Central memory CD8-positive, alpha-beta T cell (primary cell): Measurements from ENCODE around the gene COL4A2.

ENCODE experiments used
- ATAC-seq: fragments of 150-1000 bp; cut with Tn5 transposase; replicated peaks from 2 replicates; pipeline ENCODE4 v1.10.0; 2022; ENCODE audit warnings: mild to moderate bottlenecking, moderate FRiP score, moderate number of reproducible peaks; ENCODE audit not compliant: poor library complexity, severe bottlenecking; ENCODE audit errors: extremely low read depth
- DNase-seq, 2 donors: peaks; one replicate each; pipeline ENCODE4 v3.0.0; 2021; ENCODE audit warnings: low spot score in 2 of 2
- H3K27ac Mint-ChIP-seq: one replicate; pipeline ENCODE4 v1.8.0; 2022; ENCODE audit warnings: low read depth, mild to moderate bottlenecking, moderate library complexity, mixed read lengths
- H3K27me3 Mint-ChIP-seq: one replicate; pipeline ENCODE4 v1.8.0; 2022; ENCODE audit warnings: mixed read lengths
- H3K36me3 Mint-ChIP-seq: one replicate; pipeline ENCODE4 v1.8.0; 2022; ENCODE audit warnings: mild to moderate bottlenecking, moderate library complexity, mixed read lengths; ENCODE audit not compliant: insufficient read depth
- H3K4me1 Mint-ChIP-seq: one replicate; pipeline ENCODE4 v1.8.0; 2022; ENCODE audit warnings: mixed read lengths
- H3K4me3 Mint-ChIP-seq: one replicate; pipeline ENCODE4 v1.8.0; 2022; ENCODE audit warnings: mild to moderate bottlenecking, moderate library complexity, mixed read lengths
- H3K9me3 Mint-ChIP-seq: one replicate; pipeline ENCODE4 v1.8.0; 2022; ENCODE audit warnings: mixed read lengths

COL4A2 gene

DNA sequence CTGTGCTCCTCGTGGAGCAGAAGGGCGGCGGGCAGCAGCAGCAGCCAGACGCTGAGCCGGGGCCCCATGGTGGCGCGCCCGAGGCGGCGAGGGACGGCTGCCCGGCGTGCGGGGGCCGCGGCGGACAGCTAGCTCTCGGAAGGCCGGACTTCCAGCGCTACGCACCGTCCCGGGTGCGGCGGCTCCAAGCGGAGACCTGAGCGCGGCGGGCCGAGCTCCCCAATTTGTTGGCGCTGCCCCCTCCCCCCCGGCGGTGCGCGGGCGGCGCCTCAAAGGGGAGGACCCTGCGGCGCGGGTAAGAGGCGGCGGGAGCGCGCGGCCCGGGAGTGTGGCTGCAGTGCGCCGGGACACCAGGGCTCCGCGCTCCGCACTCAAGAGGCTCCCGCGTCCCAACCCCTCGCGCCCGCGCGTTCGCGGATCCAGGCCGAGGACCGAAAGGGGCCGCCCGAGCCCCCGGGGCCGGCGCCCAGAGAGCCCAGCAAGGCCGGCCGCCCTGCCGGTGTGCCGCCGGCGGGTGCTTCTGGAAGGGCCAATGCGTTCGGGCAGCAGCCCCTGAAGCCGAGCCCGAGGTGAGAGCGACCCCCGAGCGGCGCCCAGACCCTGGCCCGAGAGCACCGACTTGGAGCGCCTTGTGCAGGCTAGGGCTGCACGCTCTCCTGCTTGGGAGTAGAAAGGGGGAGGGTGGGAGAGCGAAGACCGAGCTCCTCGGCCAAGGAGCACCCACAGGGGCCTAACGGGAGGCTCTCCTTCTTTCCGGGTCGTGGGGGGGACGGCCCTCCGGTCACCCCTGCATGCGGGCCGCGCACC, at the start of gene COL4A2, which contains the start of gene COL4A1:
Gene COL4A2 (plus strand): TSS at position 325 of the 807 bp plus-strand sequence. CDS start 620 bp downstream, outside the sequence.
Gene COL4A1 (minus strand): TSS at position 198 of the 807 bp plus-strand sequence. CDS start 130 bp downstream, at position 68.
- Mint-ChIP-seq H3K4me1 (peaks cover 6% of the 10 kb centered on the region), H3K36me3 (no peaks in the 10 kb centered on the region), H3K27ac (no peak within 1 kb of the TSS), H3K27me3 (peaks cover 79% of the 10 kb centered on the region), H3K4me3 (no peak within 1 kb of the TSS), H3K9me3 (no peaks in the 10 kb centered on the region)
- ATAC-seq: no peak
- no peak for DNase-seq

DNA sequence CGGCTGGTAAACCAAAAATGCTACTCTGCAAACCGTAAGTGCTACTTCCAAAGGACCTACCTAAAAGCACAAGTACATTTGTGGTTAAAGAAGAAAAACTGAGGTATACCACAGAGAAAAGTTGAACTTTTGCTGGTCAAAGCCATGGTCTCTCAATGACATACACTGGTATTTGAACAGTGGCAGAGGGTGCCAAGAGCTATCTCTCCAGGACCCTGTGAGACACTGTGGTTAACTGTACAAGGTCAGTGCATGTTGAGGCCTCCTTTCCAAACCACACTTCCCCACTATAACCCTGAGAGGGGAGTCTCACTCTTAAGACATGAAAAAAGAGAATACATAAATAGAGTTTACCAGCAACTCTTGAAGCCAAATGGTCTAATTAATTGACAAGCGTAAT, 49.7 kb upstream of the COL4A2 start:
- ATAC-seq (no peak), DNase-seq (no peak)
- H3K9me3 Mint-ChIP-seq: peaks cover 11% of the 10 kb centered on the region
- no peak overlapping the region for H3K27ac Mint-ChIP-seq
- H3K4me1 Mint-ChIP-seq: no peaks in the 10 kb centered on the region
- H3K36me3 Mint-ChIP-seq: no peaks in the 10 kb centered on the region
- H3K4me3 Mint-ChIP-seq: no peak overlapping the region
- peaks cover 28% of the 10 kb centered on the region for H3K27me3 Mint-ChIP-seq

DNA sequence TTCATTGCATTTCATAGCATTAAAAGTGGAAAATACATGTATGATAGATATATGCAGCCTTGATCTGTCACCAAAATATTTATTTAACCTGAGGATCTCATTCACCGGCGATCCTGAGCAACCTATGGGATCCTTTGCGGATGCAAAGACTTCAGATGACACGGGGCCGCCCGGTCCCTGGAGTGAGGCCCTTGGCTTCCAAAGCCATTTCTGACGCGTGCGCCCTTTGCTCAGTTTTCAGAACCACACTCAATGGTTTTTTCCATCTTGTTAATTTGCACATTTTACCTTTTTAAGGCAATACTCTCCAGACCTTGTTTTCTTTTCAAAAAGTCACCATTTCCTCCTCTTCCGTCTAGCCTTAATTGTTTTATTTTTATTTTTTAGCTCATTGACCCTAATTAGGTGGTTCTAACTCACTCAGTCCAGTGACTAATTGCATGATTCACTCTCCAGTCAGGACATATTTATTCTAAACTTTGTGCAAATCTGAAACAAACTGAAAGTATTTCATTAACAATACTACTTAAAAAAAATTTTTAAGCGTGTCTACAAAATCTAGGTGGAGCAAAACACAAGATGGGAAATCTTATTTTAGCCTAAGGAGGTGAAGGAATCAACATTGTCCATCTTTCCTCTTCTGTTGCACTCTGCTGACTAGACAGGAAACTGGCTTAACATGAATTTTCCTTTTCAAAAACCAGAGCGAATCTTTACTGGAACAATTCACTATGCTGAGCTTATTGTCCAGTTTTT, 48.0 kb upstream of the COL4A2 start:
- DNase-seq (no peak), ATAC-seq (no peak)
- H3K27ac Mint-ChIP-seq: no peak overlapping the region
- peaks cover 11% of the 10 kb centered on the region for H3K9me3 Mint-ChIP-seq
- H3K4me1 Mint-ChIP-seq: no peaks in the 10 kb centered on the region
- no peak overlapping the region for H3K4me3 Mint-ChIP-seq
- peaks cover 36% of the 10 kb centered on the region for H3K27me3 Mint-ChIP-seq
- H3K36me3 Mint-ChIP-seq: no peaks in the 10 kb centered on the region

GRCh38 chr13:110259651-110260050, 47.4 kb upstream of the COL4A2 start:
- no peaks in the 10 kb centered on the region for H3K4me1 Mint-ChIP-seq
- no peak overlapping the region for H3K4me3 Mint-ChIP-seq
- no peak for ATAC-seq
- H3K9me3 Mint-ChIP-seq: peaks cover 10% of the 10 kb centered on the region
- H3K27me3 Mint-ChIP-seq: peaks cover 42% of the 10 kb centered on the region
- H3K36me3 Mint-ChIP-seq: no peaks in the 10 kb centered on the region
- no peak overlapping the region for H3K27ac Mint-ChIP-seq
- no peak for DNase-seq

DNA sequence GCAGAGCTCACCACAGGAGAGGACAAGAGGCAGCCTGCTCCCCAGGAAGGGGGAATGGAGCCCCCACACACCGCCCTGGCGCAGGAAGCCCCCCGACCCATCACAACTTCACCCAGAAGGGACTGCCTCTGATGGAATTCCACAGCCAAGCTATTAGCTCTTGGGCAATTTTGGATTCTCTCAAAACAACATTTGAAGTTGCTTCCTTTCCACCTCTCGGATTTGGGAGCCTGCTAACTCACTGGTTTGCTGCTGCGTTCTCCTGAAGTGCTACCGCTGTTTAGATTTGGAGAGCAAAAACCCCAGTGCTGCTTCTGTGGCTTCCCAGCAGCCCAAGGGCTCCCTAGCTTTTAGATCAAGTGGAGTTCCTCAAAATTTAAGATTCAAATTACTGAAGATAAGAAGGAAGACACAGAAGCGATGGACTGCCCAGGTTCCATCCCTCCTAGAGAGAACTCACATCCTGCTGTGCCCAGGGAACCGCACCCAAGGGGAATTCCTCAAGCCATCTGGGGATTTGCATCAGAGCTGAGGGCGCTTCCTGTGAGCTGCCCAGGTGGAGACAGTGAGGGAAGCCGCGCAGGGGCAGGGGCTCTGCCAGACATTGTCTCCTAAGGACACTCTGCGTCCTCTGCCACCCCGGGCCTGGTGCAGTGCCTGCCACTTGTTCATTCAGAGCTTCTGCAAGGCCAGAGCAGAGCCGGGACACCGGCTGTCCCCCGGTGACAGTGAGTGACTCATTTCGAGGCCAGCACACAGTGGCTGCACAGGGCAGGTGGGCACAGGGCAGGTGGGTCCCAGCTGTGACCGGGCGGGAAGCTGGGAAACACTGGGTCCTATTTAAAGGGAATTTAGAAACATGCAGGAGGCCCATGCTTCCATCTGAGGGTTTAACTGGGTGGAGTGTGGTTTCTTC, 45.7 kb upstream of the COL4A2 start:
- H3K9me3 Mint-ChIP-seq: no peaks in the 10 kb centered on the region
- no peak for ATAC-seq
- no peak for DNase-seq
- H3K4me1 Mint-ChIP-seq: no peaks in the 10 kb centered on the region
- H3K27me3 Mint-ChIP-seq: peaks cover 43% of the 10 kb centered on the region
- H3K27ac Mint-ChIP-seq: no peak overlapping the region
- no peaks in the 10 kb centered on the region for H3K36me3 Mint-ChIP-seq
- H3K4me3 Mint-ChIP-seq: no peak overlapping the region

- Mint-ChIP-seq H3K36me3 (no peaks in the 10 kb centered on the region), H3K27me3 (peaks cover 43% of the 10 kb centered on the region), H3K4me1 (no peaks in the 10 kb centered on the region), H3K27ac (no peak overlapping the region), H3K4me3 (no peak overlapping the region), H3K9me3 (no peaks in the 10 kb centered on the region)
- ATAC-seq (no peak), DNase-seq (no peak)
These were observed 45.0 kb upstream of the COL4A2 start for GRCh38 chr13:110262082-110262436.

GRCh38 chr13:110262508-110263291, 44.4 kb upstream of the COL4A2 start:
- Mint-ChIP-seq H3K27ac (no peak overlapping the region), H3K4me3 (no peak overlapping the region), H3K36me3 (no peaks in the 10 kb centered on the region), H3K27me3 (peaks cover 43% of the 10 kb centered on the region), H3K4me1 (no peaks in the 10 kb centered on the region), H3K9me3 (no peaks in the 10 kb centered on the region)
- DNase-seq (no peak), ATAC-seq (no peak)

- H3K36me3 Mint-ChIP-seq: no peaks in the 10 kb centered on the region
- H3K4me3 Mint-ChIP-seq: no peak overlapping the region
- no peak overlapping the region for H3K27ac Mint-ChIP-seq
- H3K9me3 Mint-ChIP-seq: no peaks in the 10 kb centered on the region
- H3K4me1 Mint-ChIP-seq: no peaks in the 10 kb centered on the region
- ATAC-seq: no peak
- no peak for DNase-seq
- peaks cover 43% of the 10 kb centered on the region for H3K27me3 Mint-ChIP-seq
These were observed 43.7 kb upstream of the COL4A2 start for GRCh38 chr13:110263404-110263803.

- no peak overlapping the region for H3K4me3 Mint-ChIP-seq
- no peak for ATAC-seq
- no peak for DNase-seq
- no peaks in the 10 kb centered on the region for H3K9me3 Mint-ChIP-seq
- peaks cover 43% of the 10 kb centered on the region for H3K27me3 Mint-ChIP-seq
- H3K4me1 Mint-ChIP-seq: no peaks in the 10 kb centered on the region
- no peaks in the 10 kb centered on the region for H3K36me3 Mint-ChIP-seq
- no peak overlapping the region for H3K27ac Mint-ChIP-seq
These were observed 43.2 kb upstream of the COL4A2 start for GRCh38 chr13:110263888-110264287.

DNA sequence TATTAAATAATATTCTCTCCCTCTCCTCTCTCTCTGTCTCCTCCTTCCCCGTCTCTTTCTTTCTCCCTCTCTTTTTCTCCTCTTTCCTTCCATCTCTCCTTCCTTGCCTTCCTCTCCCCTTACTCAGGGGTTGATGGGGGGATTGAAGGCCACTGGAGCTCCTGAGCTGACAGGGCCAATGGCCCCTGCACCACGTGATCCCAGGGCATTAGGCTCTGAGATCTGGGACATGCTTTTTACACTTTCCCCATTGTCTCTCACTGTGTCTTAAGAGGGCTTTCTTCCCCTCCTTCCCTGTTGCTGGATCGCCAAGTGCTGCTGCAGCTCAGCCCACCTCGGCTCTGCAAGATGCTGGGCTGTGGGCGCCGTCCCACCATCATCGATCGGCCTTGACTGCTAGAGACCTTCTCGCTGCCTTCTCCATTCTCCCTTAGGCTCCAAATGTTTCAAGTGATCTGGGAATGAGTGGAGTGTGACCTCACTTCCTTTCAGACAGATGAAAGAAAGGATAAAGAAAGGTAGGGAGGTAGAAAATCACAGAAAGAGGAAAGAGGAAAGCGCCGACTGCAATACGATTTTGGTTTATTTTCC, 42.3 kb upstream of the COL4A2 start:
- ATAC-seq (no peak), DNase-seq (no peak)
- Mint-ChIP-seq H3K4me1 (no peaks in the 10 kb centered on the region), H3K27ac (no peak overlapping the region), H3K4me3 (no peak overlapping the region), H3K27me3 (peaks cover 34% of the 10 kb centered on the region), H3K9me3 (no peaks in the 10 kb centered on the region), H3K36me3 (no peaks in the 10 kb centered on the region)

DNA sequence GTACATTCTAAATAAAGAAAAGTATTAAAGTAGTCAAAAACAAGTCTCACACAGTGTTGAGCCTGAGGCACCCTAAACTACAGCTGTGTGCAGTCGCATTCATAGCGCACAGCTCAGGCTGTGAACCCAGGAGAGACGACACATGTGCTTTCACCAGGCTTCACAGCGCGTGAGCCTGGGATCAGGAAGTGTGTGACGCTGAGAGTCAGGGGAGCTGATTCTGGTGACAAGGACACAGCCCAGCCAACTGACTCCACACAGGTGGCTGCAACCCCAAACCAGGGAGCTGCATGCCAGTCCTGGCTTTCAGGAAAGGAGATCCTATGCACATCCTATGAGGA, 41.8 kb upstream of the COL4A2 start:
- Mint-ChIP-seq H3K4me3 (no peak overlapping the region), H3K36me3 (no peaks in the 10 kb centered on the region), H3K27ac (no peak overlapping the region), H3K9me3 (no peaks in the 10 kb centered on the region), H3K4me1 (no peaks in the 10 kb centered on the region), H3K27me3 (peaks cover 29% of the 10 kb centered on the region)
- DNase-seq: no peak
- ATAC-seq: no peak
